ENCODE data around the gene ORM1.
"Not testable (repeated sequence)": the region's sequence is repeated elsewhere in the genome, so short reads cannot be mapped to it uniquely, and the experiment has no call there.

The ORM1 gene

GRCh38 chr9:114319147-114319546 is 3.8 kb upstream of the ORM1 start:
- no peak overlapping the region; the same call in 1 of the 2 replicates for H3K27ac ChIP-seq (replicated peaks)
- no peak for DNase-seq (ENCODE audit: low read depth in 1 of 2, low spot score in 1 of 2)

GRCh38 chr9:114320710-114321109 is 2.2 kb upstream of the ORM1 start:
- H3K27me3 ChIP-seq (ENCODE audit: insufficient read depth, poor library complexity, severe bottlenecking); H3K4me3 ChIP-seq (replicated peaks; ENCODE audit: insufficient read depth, low read length); DNase-seq (ENCODE audit: low read depth in 1 of 2, low spot score in 1 of 2); H3K27ac ChIP-seq (replicated peaks): not testable (repeated sequence)

More at GRCh38 chr9:114319147-114319546, 3.8 kb upstream of the ORM1 start:
- Histone ChIP-seq H3K4me3 (replicated peaks; ENCODE audit: insufficient read depth, low read length) (no peak overlapping the region), H3K27me3 (ENCODE audit: insufficient read depth, poor library complexity, severe bottlenecking) (no peaks in the 10 kb centered on the region)
- TF ChIP-seq POLR2AphosphoS5 (IDR thresholded peaks at IDR 0.05; ENCODE audit: low read depth), result no peak
- no peak for TF ChIP-seq REST (IDR thresholded peaks at IDR 0.05; ENCODE audit: insufficient replicate concordance, low read depth)
- no peak for TF ChIP-seq SPI1 (IDR thresholded peaks at IDR 0.05; ENCODE audit: borderline replicate concordance, low read depth)
- TF ChIP-seq GABPA (IDR thresholded peaks at IDR 0.05; ENCODE audit: low read depth), result no peak

GRCh38 chr9:114321759-114322158 is 1.1 kb upstream of the ORM1 start:
- DNase-seq (ENCODE audit: low read depth in 1 of 2, low spot score in 1 of 2), result no peak
- Histone ChIP-seq H3K27ac (replicated peaks) (no peak overlapping the region), H3K4me3 (replicated peaks; ENCODE audit: insufficient read depth, low read length) (no peak overlapping the region), H3K27me3 (ENCODE audit: insufficient read depth, poor library complexity, severe bottlenecking) (no peaks in the 10 kb centered on the region)
- no peak for TF ChIP-seq REST (IDR thresholded peaks at IDR 0.05; ENCODE audit: insufficient replicate concordance, low read depth)
- no peak for TF ChIP-seq SPI1 (IDR thresholded peaks at IDR 0.05; ENCODE audit: borderline replicate concordance, low read depth)
- no peak for TF ChIP-seq GABPA (IDR thresholded peaks at IDR 0.05; ENCODE audit: low read depth)
- no peak for TF ChIP-seq POLR2AphosphoS5 (IDR thresholded peaks at IDR 0.05; ENCODE audit: low read depth)
- no peak for TF ChIP-seq CTCF (IDR thresholded peaks at IDR 0.05; ENCODE audit: insufficient read depth, low read length)

GRCh38 chr9:114322160-114322818 is 609 bp upstream of the ORM1 start:
- H3K27me3 ChIP-seq (ENCODE audit: insufficient read depth, poor library complexity, severe bottlenecking); H3K4me3 ChIP-seq (replicated peaks; ENCODE audit: insufficient read depth, low read length); DNase-seq (ENCODE audit: low read depth in 1 of 2, low spot score in 1 of 2): not testable (repeated sequence)
- peak overlapping the region; percentile 36; the same call in 1 of the 2 replicates for H3K27ac ChIP-seq (replicated peaks)

GRCh38 chr9:114323849-114324248 is 951 bp downstream of the ORM1 start:
- not testable (repeated sequence) for H3K27ac ChIP-seq (replicated peaks); H3K27me3 ChIP-seq (ENCODE audit: insufficient read depth, poor library complexity, severe bottlenecking); H3K4me3 ChIP-seq (replicated peaks; ENCODE audit: insufficient read depth, low read length); DNase-seq (ENCODE audit: low read depth in 1 of 2, low spot score in 1 of 2)

GRCh38 chr9:114324492-114324891 is 1.6 kb downstream of the ORM1 start:
- no peak overlapping the region for H3K4me3 ChIP-seq (replicated peaks; ENCODE audit: insufficient read depth, low read length)
- no peak for DNase-seq (ENCODE audit: low read depth in 1 of 2, low spot score in 1 of 2)
- H3K27ac ChIP-seq (replicated peaks), result no peak overlapping the region
- H3K27me3 ChIP-seq (ENCODE audit: insufficient read depth, poor library complexity, severe bottlenecking), result no peaks in the 10 kb centered on the region
- TF ChIP-seq SPI1 (IDR thresholded peaks at IDR 0.05; ENCODE audit: borderline replicate concordance, low read depth) (no peak), GABPA (IDR thresholded peaks at IDR 0.05; ENCODE audit: low read depth) (no peak), POLR2AphosphoS5 (IDR thresholded peaks at IDR 0.05; ENCODE audit: low read depth) (no peak)

- not testable (repeated sequence) for H3K27me3 ChIP-seq (ENCODE audit: insufficient read depth, poor library complexity, severe bottlenecking); H3K4me3 ChIP-seq (replicated peaks; ENCODE audit: insufficient read depth, low read length); DNase-seq (ENCODE audit: low read depth in 1 of 2, low spot score in 1 of 2); H3K27ac ChIP-seq (replicated peaks)
Observed at GRCh38 chr9:114324965-114325364, 2.1 kb downstream of the ORM1 start.

GRCh38 chr9:114325684-114326254 is 2.9 kb downstream of the ORM1 start:
- not testable (repeated sequence) for H3K27ac ChIP-seq (replicated peaks); H3K4me3 ChIP-seq (replicated peaks; ENCODE audit: insufficient read depth, low read length); H3K27me3 ChIP-seq (ENCODE audit: insufficient read depth, poor library complexity, severe bottlenecking); DNase-seq (ENCODE audit: low read depth in 1 of 2, low spot score in 1 of 2)

All from HL-60 (cell line).